Cardiac muscle cell (in vitro differentiated cells and primary cell): ENCODE measurements around the gene PCP2. TPM values are rescaled to one million over a fixed set of nuclear protein-coding genes. Genes with fewer than 3 reads are reported as not detected.

Source experiments
- DNase-seq, 2 donors: peaks; one replicate each; pipeline versions ENCODE4 v3.0.0 to v3.0.0-alpha.2; 2010 to 2017; ENCODE audit warnings: low read depth in 1 of 2, low spot score in 1 of 2
- H3K27ac ChIP-seq: fragments of 200-600 bp; sonication (generic); 2 replicates; pipeline ENCODE4 v1.5.1; 2016
- H3K27me3 ChIP-seq: fragments of 200-600 bp; sonication (generic); 2 replicates; pipeline ENCODE4 v1.6.0; 2016; ENCODE audit warnings: control low read depth
- H3K36me3 ChIP-seq: fragments of 200-600 bp; sonication (generic); 2 replicates; pipeline ENCODE4 v1.5.1; 2016; ENCODE audit warnings: control low read depth
- H3K4me1 ChIP-seq: fragments of 200-600 bp; sonication (generic); 2 replicates; pipeline ENCODE4 v1.8.1; 2017; ENCODE audit warnings: low read depth, mild to moderate bottlenecking, mixed run types
- H3K4me3 ChIP-seq: fragments of 200-600 bp; sonication (generic); 2 replicates; pipeline ENCODE4 v1.5.1; 2016; ENCODE audit warnings: mild to moderate bottlenecking
- H3K9me3 ChIP-seq: fragments of 200-600 bp; sonication (generic); 2 replicates; pipeline ENCODE4 v1.5.1; 2017; ENCODE audit warnings: low read depth, mild to moderate bottlenecking, control low read depth
- CTCF ChIP-seq: IDR thresholded peaks from 2 replicates; pipeline ENCODE4 v1.5.1; 2012; ENCODE audit warnings: low read depth, mild to moderate bottlenecking, low read length
- polyA plus RNA-seq: library from polyadenylated mRNA; unstranded; fragments of >200 nt; fragmentation: Nextera tagmentation; extraction: Ambion mirVana; gene quantifications from 2 replicates; pipeline ENCODE4 v1.2.1, GENCODE V29; 2016
- total RNA-seq: library from RNA; depleted of rRNA; stranded (reverse); fragments of >200 nt; gene quantifications from 2 replicates; pipeline ENCODE4 v1.2.3, GENCODE V29; 2016

The PCP2 gene
- total and polyA plus RNA-seq, 2 experiments from 2014 or later, result 0.34 to 0.51 TPM

- Histone ChIP-seq H3K9me3 (no peaks in the 10 kb centered on the region), H3K4me3 (no peak overlapping the region), H3K4me1 (no peaks in the 10 kb centered on the region), H3K27me3 (no peaks in the 10 kb centered on the region), H3K27ac (no peak overlapping the region), H3K36me3 (peaks cover 19% of the 10 kb centered on the region)
- DNase-seq, result no peak
- no peak for TF ChIP-seq CTCF
Measured at GRCh38 chr19:7618771-7619510, 14.6 kb downstream of the PCP2 start.

DNA sequence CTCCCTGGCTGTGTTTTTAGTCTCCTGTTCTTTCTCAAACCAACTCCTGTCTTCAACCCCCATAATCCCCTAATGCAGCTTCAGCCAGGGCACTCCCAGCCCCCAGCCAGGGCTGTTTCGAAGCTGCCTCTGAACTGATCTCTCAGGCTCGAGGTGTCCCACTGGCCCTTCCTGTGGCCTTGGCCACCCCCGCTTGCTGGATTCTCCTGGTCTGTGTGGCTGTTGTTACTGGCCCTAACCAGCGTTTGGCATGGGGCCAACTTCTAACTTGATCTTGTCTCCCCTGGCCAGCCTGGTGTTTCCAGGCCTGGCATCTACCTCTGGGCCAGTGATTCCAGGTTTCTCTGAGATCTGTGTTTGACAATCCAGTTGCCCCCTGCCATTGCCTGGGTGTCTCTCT lies 15.2 kb downstream of the PCP2 start:
- H3K9me3 ChIP-seq, result no peaks in the 10 kb centered on the region
- DNase-seq, result no peak
- H3K4me1 ChIP-seq, result no peaks in the 10 kb centered on the region
- no peaks in the 10 kb centered on the region for H3K27me3 ChIP-seq
- TF ChIP-seq CTCF, result no peak
- no peak overlapping the region for H3K4me3 ChIP-seq
- peaks cover 19% of the 10 kb centered on the region for H3K36me3 ChIP-seq
- H3K27ac ChIP-seq, result no peak overlapping the region

DNA sequence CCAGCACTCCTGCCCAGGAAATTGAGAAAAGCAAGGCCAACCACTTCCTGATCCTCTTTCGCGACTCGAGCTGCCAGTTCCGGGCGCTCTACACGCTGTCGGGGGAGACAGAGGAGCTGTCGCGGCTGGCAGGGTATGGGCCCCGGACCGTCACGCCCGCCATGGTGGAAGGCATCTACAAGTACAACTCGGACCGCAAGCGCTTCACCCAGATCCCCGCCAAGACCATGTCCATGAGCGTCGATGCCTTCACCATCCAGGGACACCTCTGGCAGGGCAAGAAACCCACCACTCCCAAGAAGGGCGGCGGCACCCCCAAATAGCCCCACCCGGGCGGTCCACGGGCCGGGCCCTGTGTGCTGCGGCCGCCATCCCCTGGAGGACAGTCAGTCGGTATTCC lies 15.8 kb downstream of the PCP2 start:
- H3K4me1 ChIP-seq, result no peaks in the 10 kb centered on the region
- H3K27ac ChIP-seq, result no peak overlapping the region
- H3K27me3 ChIP-seq, result no peaks in the 10 kb centered on the region
- peaks cover 15% of the 10 kb centered on the region for H3K36me3 ChIP-seq
- TF ChIP-seq CTCF, result no peak
- no peak overlapping the region for H3K4me3 ChIP-seq
- H3K9me3 ChIP-seq, result no peaks in the 10 kb centered on the region
- DNase-seq, result no peak

GRCh38 chr19:7617172-7617571 lies 16.3 kb downstream of the PCP2 start:
- no peak for TF ChIP-seq CTCF
- Histone ChIP-seq H3K9me3 (no peaks in the 10 kb centered on the region), H3K4me1 (no peaks in the 10 kb centered on the region), H3K36me3 (peaks cover 14% of the 10 kb centered on the region), H3K27ac (no peak overlapping the region), H3K4me3 (no peak overlapping the region), H3K27me3 (no peaks in the 10 kb centered on the region)
- no peak for DNase-seq

DNA sequence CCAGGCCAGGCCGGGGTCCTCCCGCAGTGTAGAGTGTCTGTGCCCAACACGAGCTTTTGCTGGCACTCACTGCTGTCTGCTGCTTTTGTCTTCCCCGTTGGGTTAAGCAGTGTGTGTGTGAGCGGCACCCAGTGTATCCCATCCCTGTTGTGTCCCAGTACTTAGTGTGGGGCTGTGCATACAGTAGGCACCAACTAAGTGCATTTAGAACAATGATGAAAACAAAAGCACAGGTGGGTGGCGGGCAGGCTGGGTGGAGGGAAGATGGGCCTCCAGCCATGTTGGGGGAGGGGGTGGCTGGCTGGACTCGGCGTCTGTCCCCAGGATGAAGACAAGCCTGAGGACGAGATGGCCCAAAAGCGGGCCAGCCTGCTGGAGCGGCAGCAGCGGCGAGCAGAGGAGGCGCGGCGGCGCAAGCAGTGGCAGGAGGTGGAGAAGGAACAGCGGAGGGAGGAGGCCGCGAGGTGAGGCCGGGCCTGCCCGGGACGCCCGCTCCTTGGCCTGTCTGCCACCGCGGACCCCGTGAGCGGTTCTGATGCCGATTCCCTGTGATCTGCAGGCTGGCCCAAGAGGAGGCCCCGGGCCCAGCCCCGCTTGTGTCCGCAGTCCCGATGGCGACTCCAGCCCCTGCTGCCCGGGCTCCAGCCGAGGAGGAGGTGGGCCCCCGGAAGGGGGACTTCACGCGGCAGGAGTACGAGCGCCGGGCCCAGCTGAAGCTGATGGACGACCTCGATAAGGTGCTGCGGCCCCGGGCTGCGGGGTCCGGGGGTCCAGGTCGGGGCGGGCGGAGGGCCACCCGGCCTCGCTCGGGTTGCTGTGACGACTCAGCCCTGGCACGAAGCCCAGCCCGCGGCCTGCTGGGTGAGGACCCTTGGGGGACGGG lies 18.4 kb downstream of the PCP2 start:
- DNase-seq, result no peak
- Histone ChIP-seq H3K27me3 (no peaks in the 10 kb centered on the region), H3K36me3 (peaks cover 3% of the 10 kb centered on the region), H3K27ac (no peak overlapping the region), H3K9me3 (no peaks in the 10 kb centered on the region), H3K4me1 (no peaks in the 10 kb centered on the region), H3K4me3 (no peak overlapping the region)
- TF ChIP-seq CTCF, result no peak
